Stimulated activated CD4-positive, alpha-beta T cell treated with anti-CD3 and anti-CD28 coated beads, Interleukin-4, amount 100 ng/mL, for 1 hour (primary cell): ENCODE data around the gene SLC6A11.

Experiments used
- DNase-seq: peaks from one replicate; pipeline ENCODE4 v3.0.0-alpha.2; 2020

The SLC6A11 gene

DNA sequence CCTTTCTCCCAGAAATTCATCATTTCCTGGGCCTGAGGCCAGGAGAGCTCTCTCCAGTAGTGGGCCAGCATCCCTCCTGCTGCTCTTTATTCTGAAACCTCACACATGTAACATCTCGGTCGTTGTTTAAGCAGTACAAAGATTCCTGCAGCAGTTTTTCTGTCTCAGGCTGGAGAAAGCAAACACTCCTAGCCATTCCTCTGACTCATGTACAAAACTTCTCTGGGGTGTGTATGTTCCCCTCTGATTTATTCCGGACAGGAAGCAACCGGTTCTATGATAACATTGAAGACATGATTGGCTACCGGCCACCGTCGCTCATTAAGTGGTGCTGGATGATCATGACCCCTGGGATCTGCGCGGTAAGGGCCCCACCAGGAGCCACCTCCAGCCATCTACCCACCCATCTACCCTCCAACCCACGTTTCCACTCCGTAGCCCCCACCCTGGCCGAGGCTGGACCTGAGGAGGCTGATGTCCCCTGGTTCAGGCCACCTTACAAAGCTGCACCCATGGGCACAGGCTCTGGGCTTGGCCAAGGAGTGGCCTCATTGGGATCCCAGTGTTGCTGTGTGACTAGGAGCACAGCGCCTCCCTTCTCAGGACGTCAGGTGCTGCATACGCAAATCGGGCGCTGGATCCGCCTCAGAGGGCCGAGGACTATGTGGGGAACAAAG lies 117.9 kb downstream of the SLC6A11 start:
- DNase-seq: no peak

DNA sequence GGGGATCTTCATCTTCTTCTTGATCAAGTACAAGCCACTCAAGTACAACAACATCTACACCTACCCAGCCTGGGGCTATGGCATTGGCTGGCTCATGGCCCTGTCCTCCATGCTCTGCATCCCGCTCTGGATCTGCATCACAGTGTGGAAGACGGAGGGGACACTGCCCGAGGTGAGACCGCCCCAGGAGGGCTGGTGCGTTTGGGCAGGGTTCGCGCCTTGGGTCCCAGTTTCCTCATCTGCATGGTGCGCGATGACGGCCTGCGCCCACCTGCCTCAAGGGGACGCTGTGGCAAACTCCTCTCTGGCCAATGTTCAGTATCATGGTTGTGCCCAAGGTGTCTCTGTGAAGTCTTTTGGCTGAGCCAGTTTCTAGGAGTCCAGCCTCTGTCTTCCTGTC lies 119.0 kb downstream of the SLC6A11 start:
- DNase-seq: no peak

DNA sequence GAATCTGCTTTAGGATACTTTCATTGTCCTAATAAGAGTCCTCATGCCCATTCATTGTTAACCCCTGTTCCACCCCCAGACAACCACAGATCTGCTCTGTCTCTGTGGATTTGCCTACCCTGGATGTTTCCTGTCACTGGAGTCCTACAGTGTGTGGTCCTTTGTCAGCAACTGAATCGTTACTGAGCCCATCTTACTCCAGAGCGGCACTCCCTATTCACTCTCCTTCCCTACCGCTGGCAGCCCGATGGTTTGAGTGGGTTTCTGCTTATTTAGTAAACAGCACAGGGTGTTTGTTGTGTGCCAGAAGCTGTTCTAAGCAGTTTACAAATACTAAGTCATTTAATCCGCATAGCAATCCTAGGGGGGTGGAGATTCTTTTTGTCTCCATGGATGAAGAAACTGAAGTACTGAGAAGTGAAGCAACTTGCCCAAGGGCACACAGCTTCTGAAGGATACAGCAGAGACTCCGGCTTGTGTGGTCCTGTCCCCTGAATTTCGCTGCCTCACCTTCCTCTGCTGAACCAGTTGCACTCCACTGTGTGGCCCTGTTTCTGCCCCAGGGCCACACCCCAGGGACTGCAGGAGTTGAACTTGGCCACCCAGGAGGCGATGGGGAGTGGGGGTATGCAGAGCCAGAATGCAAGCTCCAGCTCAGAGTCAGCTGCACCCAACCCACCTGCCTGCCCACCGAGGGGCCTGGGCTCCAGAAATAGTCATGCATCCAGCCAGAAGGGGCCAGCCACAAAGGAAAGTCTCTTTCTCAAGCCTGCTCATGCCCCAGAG lies 120.0 kb downstream of the SLC6A11 start:
- DNase-seq: no peak

DNA sequence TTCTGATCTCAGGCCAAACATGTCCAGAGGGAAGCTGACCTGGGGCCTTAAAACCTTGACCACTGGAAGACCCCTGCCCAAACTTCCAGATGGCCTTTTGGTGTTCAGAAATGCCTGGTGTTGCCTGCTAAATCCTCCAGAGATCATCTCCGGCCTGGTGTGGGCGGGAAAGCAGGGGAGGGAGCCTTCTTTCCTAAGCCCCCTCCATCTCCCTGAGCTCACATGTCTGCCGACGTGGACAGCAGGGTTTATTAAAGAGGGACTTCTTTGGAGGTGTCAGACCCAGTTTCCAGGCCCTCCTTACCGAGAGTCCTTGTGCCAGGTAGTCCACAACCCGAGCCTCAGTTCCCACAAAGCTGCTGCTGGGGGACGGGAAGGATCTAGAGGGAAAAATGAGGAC lies 120.7 kb downstream of the SLC6A11 start:
- DNase-seq: no peak

DNA sequence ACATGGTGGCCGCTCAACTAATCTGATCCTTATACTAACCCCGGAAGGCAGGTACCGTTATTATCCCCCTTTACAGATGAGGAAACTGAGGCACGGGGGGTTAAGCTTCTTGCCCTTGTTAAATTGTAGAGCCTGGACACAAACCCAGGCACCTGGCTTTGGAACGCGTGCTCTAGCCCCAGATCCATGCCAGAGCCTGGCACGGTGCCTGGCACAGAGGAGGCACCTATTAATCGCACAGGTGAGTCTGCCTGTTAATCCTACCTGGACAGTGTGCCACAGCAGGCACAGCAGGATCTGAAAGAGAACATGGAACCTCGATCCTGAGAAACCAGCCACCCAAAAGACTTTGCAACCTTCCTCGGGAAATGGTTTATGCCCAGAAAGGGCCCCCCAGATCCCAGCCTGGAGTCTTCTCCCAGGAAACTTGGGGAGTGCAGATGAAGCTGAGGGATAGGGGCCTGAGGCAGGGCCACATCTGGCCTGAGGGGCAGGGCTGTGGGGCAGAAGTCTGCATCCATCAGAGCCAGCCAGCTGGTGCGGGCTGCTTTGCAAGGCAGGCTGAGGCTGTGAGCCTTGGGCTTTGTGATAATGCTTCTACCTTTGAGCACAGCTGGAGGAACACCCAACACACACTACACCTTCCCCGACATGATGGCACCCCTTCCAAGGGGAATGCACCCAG lies 121.3 kb downstream of the SLC6A11 start:
- DNase-seq: no peak

DNA sequence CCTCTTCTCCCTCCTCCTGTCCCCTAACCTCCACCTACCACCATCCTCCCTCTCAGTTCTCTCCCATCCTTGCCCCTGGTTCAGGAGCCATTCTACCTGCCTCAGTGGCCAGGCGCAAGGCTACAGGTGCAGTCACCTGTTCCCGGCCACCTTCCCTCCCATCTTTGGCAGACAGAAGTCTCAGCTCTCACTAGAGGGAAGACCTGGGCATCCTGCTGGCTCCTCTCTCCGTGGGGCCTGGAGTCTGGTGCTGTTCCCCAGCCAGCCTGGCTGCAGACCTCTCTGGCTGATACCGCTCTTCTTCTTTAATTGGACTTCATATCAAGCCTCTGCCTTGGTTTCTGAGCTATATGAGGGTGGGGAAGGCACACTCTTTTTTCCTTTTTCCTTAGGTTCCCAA lies 123.5 kb downstream of the SLC6A11 start:
- DNase-seq: no peak

DNA sequence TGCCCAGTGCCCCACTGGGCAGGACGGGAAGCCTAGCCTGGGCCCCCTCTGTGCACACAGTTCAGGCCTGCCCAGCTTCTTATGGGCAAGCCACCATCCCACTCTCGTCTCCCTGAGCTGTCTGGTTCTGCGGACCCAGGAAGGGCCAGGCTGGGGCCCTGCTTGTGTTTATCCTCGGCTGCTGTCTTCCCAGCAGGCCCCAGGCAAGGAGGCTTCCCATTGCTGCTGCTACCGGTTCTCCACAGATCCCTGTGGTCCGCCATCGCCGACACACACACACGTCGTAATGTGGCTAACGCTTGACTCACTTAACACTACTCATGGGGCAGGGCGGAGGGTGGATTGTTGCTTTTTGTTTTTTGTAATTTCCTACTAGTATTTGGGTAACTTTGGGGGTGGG lies 124.1 kb downstream of the SLC6A11 start:
- no peak for DNase-seq

DNA sequence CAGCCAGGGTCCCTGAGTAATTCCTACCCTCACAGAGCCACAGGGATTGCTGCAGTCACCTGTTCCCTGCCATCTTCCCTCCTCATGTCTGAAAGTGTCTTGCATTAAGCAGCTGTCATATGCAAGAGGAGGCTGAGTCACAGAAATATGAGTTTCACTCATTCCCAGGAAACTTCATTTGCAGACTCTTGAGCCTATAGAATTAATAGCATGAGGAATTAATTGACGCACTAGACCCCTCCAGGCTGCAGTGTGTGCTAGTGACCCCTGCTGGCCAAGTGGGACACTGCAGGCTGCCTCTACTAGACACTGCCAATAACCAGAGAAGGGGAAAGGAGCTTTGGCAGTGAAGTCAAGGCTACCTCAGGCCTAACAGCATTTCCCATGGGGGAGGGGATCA lies 125.9 kb downstream of the SLC6A11 start:
- DNase-seq: peak; percentile 32

DNA sequence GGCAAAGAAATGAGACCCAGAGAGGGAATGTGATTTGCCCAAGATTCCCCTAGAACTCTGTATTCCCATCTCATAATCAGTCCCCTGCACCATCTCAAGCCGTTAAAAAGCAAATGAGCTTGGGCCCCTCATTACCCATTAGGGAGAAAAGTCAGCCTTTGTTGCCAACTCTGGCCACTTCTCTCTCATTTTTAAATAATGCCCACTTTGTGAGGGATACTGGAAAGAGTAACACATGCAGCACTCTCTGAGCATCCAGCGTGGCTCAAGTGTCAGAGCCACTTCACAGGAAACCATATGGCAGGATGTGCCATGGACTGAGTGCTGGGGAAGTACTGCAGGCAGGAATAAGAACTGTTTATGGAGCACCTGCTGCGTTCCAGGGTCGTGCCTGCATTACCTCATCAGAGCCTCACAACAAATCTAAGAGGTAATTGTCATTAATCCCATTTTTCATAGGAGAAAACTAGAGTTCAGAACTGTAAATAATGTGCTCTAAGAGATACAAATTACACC lies 126.7 kb downstream of the SLC6A11 start:
- DNase-seq: no peak

DNA sequence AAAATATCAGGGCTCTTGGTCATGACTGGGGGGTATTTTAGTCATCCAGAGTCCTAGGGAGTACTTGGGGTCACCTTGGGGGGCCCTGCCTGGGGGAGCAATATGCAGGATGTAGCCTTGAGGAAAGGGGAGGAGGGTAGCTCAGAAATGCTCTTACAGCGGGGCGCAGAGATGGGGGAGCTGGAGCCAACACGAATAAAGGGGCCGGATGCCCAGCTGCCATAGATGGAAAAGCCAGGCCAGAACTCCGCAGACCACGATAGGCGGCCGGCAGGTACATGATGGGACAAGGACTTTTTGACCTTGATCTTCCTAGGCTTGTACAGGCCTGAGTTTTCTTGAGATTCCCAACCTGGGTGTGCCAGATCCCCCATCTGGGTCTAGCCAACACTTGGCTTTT lies 128.8 kb downstream of the SLC6A11 start:
- DNase-seq: no peak

DNA sequence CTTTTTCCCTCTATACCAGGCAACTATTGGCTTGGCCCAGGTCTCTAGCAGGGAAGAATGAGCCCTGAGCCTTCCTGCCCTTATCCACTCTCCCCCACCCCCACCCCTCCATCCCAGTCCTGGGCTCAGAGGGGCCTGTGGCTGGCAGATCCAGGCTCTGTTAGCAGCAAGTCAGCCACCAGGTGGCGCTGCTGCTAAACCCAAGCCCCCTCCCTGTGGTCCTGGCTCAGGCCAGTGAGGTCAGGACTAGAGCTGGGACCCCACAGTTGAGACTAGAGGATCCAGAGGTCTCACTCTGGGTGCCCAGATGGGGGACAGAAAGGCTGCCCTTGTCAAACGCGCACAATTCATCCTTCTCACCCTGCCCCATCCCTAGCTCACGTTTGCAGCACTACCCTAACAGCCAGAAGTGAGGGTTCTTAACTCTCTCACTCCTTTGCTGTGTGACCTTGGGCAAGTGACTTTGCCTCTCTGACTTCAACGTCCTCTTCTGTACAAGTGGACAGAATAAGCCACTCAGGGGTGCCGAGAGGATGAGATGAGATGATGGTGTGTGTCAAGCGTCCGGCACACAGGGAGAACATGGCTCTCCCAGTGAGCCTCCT lies 129.8 kb downstream of the SLC6A11 start:
- peak; percentile 54 for DNase-seq

DNA sequence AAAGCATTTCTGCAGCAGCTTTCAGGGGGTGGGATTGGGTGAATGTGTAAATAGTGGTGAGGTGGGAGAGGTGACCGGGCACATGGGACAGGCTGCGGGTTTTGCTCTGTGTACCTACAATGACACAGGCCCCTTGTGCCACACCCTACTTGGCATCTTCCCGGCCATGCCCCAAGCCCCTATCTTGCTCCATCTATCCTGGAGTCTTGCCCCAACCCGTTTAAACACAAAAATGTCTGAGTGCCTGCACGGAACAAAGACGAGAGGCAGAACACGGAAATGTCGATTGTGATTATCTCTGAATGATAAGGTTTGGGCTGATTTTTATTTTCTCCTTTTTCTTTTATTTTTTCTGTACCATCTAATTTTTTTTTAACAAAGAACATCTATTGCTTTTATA lies 130.5 kb downstream of the SLC6A11 start:
- no peak for DNase-seq

DNA sequence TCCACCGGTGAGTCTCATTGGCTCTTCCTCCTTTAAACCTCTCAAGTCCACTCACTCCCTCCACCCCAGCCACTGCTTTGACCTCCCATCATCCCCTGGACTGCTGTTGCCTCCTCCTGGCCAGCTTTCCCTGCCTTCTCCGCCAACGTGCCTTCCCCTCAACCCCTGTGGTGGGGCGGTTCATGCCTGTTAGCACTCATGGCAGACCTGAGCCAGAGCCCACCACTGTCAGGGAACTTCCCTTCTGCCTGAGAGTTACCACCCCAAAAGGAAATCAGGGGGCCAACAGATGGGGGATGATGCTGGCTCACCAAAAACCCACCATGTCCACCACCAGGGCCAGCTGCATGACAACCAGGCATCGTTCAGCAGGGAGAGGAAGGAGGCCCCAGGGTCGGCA lies 132.3 kb downstream of the SLC6A11 start:
- DNase-seq: no peak

DNA sequence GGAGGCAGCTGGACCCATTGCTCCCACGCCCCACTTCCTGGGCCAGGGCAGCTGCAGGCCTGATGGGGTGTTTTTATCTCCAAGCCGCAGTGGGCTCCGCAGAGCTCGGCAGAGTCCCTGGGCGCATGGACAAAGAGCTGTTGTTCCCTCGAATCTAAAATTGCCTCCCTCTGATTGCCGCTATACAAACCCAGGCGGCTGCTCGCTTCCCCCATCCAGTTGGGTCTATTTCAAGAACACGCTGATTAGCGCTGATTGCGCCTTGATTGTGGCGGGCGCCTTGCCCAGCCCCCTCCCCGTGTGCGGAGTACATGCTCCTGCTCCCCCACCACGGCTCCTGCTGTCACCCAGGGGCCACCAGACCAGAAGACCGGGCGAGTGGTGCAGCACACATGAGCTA lies 133.2 kb downstream of the SLC6A11 start:
- no peak for DNase-seq

DNA sequence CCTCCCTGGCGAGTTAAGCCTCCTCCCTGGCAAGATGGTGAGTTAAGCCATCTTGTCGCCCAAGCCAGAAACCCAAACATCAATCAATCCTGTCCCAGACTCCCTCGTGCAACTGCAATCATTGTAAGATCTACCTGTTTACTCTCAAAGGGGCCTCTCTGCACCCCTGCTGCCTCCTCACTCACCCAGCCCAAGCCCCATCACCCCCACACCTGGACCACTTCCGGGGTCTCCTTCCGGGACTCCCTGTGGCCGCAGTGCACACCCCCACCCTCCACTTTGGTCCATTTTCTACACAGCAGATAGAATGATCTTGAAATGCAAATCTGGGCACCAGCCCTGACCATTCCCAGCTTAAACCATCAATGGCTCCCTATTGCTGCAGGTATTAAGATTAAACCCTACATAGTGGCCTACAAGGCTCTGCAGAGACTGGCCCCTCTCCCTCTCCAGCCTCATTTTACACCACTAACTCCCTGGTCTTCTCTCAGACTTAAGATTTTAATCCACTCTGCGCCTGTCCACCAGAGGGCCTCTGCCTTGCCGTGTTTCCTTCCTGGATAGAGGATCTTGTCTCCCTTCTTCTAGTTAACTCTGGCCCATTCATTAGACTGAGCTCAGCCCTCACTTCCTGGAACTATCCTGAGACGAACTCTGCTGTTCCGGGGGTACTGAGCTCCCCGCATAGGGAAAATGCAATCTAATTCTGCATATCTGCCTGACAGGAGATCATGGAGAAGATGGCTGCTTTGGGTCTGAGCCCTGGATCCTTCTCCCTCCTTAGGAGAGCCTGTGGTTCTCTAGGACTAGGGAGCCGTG lies 134.7 kb downstream of the SLC6A11 start:
- no peak for DNase-seq

DNA sequence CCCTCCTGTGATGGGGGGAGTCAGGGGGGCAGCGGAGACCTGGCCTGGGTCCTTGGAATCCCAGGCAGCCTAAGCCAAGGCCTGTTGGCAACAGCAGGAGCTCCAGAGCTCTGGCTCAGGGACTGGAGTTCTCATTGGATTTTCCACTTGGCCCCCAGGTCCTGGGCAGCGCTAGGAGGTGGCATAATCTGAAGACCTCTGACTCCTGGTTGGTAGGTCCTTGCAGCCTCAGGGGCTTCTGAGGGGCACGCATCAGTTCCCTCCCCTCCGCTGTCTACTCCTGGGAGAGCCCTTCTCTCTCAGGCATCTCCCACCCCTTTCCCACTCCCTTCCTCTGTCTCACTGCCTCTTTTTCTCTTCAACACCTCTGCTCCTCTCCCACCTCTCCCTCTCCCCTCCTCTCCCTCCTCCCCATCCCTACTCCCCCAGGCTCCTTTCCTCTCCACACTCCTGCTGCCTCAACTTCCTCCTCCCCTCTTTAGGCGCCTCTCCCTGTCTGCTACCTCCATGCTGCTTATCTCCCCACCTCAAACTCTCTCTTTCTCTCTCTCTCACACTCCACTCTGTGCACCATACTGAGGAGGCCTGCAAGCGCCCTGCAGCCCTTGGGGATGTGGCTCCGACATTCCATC lies 135.4 kb downstream of the SLC6A11 start:
- no peak for DNase-seq

DNA sequence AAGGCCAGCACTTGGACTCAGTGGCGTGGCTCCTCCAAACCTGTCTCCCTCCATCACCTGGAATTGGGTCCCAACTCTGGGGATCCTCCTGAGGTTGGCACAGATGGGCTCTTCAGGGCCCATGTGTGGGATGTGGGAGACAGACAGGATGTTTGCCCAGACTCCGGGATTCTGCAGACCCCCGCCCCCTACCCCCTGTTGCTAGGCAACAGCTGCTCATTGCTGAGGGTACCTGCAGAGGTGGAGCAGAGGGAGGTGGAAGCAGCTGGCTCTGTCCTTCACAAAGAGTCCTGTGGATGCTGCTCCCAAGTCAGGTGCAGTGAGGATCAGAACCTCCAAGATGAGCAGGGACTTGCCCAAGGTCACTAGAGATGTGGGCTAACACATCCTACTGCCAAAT lies 136.5 kb downstream of the SLC6A11 start:
- DNase-seq: no peak

DNA sequence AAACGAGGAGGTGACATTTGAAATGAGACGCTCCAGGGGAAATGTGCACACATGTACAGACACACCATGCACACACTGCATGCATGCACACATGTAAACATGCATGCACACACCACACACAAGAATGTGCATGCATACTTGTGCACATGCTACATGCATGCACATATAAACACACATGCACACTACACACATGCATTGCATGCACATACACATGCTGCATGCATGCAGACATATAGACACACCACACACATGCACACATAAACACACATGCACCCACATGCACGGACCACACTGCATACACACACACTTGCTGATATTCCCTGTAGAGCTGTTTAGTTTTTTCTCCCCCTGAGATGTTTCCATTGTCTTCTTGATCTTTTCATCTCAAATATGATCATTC lies 138.7 kb downstream of the SLC6A11 start:
- DNase-seq: no peak

DNA sequence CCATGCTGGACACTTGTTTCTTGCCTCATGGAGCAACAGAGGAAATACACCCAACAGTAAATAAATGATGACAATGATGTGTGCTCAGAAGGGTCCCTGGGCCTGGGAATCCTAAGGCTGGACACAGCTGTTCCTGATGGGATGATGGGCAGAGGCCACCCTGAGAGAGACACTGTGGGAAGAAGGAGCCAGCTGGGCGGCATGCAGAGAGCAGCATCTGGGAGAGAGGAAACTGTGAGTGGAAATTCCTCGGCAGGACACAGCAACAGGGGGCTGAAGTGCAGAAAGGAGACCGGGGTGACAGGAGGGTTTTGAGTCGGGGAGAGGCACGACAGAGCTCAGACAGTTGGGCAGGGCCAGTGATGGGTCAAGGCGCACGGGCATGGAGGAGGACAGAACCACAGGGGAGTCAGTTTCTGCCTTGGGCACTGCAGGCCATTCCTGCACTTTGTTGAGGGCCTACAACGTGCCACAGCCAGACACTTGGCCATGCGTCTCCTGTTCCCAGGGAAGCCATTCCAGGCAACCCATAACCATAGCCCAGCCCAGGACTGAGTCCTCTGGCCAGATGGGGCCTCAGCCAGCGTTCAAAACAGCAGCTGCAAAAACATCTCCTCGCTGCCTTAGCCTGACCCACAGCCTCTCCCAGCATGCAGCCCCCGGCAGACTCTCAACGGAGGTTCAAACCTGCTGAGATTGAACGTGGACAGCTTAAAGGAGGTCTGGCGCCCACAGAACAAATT lies 139.9 kb downstream of the SLC6A11 start:
- DNase-seq: no peak

DNA sequence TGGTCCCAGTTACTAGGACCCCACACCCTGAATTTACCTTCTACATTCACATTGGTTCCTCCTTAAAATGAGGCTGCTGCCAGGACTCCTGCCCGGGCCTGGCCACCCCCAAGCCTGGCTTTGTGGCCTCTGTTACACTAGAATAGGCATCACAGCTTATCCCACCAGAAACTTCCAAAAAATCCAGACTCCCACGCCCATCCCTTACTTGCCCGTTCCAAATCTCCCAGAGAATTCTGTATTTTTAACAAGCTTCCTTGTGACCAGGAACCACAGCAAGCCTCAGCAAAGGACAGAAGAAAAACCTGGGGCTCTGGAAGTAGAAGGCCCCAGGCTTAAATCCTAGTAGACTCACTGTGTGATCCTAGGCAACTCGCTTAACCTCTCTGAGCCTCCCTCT lies 140.5 kb downstream of the SLC6A11 start:
- DNase-seq: no peak

DNA sequence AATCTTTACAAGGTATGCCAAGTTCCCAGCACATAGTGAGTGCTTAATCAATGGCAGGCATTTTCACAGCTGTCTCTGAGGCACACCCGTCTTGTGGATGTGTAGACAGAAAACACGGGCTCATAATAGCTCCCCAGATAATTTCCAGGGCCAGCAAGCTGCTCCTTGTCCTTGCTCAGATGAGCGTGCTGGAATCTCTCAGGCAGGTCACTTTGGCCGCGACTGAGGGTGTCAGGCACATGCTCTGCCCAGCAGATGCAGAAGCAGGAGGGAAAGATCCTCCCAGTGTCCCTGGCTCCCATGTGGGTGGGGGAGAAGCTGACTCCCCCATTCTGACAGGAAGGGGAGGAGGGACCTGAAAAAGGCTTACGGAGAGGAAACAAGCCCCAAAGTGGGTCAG lies 141.0 kb downstream of the SLC6A11 start:
- no peak for DNase-seq
